Keratinocyte (primary cell): ENCODE data around the gene MST1. TPM values are rescaled to one million over a fixed set of nuclear protein-coding genes. Genes with fewer than 3 reads are reported as not detected.

Experiments
- DNase-seq: peaks from one replicate; pipeline ENCODE4 v3.0.0-alpha.2; 2011; ENCODE audit warnings: low read depth, missing footprints, low spot score
- FAIRE-seq: peaks from 2 replicates; lab custom pipeline; 2011; peaks lifted over from hg19 to GRCh38; lab: Jason Lieb, UNC
- H2AFZ ChIP-seq: 2 replicates; pipeline ENCODE4 v1.6.0; 2012; ENCODE audit warnings: low read length, control low read depth, inconsistent platforms; ENCODE audit not compliant: control insufficient read depth
- H3K27ac ChIP-seq: 2 replicates; pipeline ENCODE4 v1.5.1; 2011; ENCODE audit warnings: low read length; ENCODE audit not compliant: control insufficient read depth, insufficient read depth
- H3K27me3 ChIP-seq: 3 replicates; pipeline ENCODE4 v1.6.0; 2011; ENCODE audit warnings: low read length; ENCODE audit not compliant: control insufficient read depth, insufficient read depth; ENCODE audit errors: extremely low read depth
- H3K36me3 ChIP-seq, 2 experiments: 2 replicates in 1 of 2; 3 replicates in 1 of 2; pipeline ENCODE4 v1.5.1; 2011; ENCODE audit warnings: low read length in 2 of 2, mild to moderate bottlenecking in 1 of 2; ENCODE audit not compliant: control insufficient read depth in 2 of 2, insufficient read depth in 2 of 2; ENCODE audit errors: extremely low read depth in 1 of 2
- H3K4me1 ChIP-seq: 3 replicates; pipeline ENCODE4 v1.5.1; 2011; ENCODE audit warnings: low read length; ENCODE audit not compliant: control insufficient read depth, insufficient read depth; ENCODE audit errors: extremely low read depth
- H3K4me2 ChIP-seq: 3 replicates; pipeline ENCODE4 v1.6.0; 2011; ENCODE audit warnings: low read depth, low read length; ENCODE audit not compliant: control insufficient read depth, insufficient read depth; ENCODE audit errors: extremely low read depth
- H3K4me3 ChIP-seq, 3 experiments: fragments of 200-600 bp in 1 of 3; sonication (generic) in 1 of 3; 2 replicates in 2 of 3; 3 replicates in 1 of 3; pipeline ENCODE4 v1.5.1; 2011 to 2016; ENCODE audit warnings: low read length in 3 of 3, mild to moderate bottlenecking in 3 of 3, control low read depth in 2 of 3, inconsistent platforms in 1 of 3, low read depth in 1 of 3, mixed read lengths in 1 of 3, mixed run types in 1 of 3, moderate library complexity in 1 of 3; ENCODE audit not compliant: control insufficient read depth in 2 of 3, insufficient read depth in 2 of 3; ENCODE audit errors: extremely low read depth in 1 of 3
- H3K79me2 ChIP-seq: 2 replicates; pipeline ENCODE4 v1.6.0; 2012; ENCODE audit warnings: low read length; ENCODE audit not compliant: control insufficient read depth, insufficient read depth
- H3K9ac ChIP-seq: 3 replicates; pipeline ENCODE4 v1.6.0; 2011; ENCODE audit warnings: low read length; ENCODE audit not compliant: control insufficient read depth, insufficient read depth; ENCODE audit errors: extremely low read depth
- H3K9me1 ChIP-seq: 3 replicates; pipeline ENCODE4 v1.6.0; 2011; ENCODE audit warnings: low read length; ENCODE audit not compliant: control insufficient read depth, insufficient read depth; ENCODE audit errors: extremely low read depth
- H3K9me3 ChIP-seq: 2 replicates; pipeline ENCODE4 v1.5.1; 2012; ENCODE audit warnings: low read depth, low read length; ENCODE audit not compliant: control insufficient read depth
- H4K20me1 ChIP-seq: 3 replicates; pipeline ENCODE4 v1.6.0; 2011; ENCODE audit warnings: low read length; ENCODE audit not compliant: control insufficient read depth, insufficient read depth; ENCODE audit errors: extremely low read depth
- EZH2 ChIP-seq: IDR thresholded peaks from one replicate; pipeline ENCODE4 v1.6.1; 2012; ENCODE audit warnings: inconsistent platforms, mild to moderate bottlenecking, low read length, moderate library complexity
- dilution Hi-C: fragments of 300-500 bp; cut with MboI; formaldehyde crosslinking; loops from one replicate; pipeline ENCODE4 v1.7.0; 2020; ENCODE audit warnings: low sequenced_read_pairs; ENCODE audit not compliant: extremely low pct_ligation_motif_present
- polyA plus RNA-seq, 5 experiments: library from polyadenylated mRNA; depleted of rRNA in 3 of 5; stranded (reverse) in 3 of 5; stranded (forward) in 1 of 5; unstranded in 1 of 5; fragments of >200 nt; gene quantifications; 1 replicate in 1 of 5; 2 replicates in 3 of 5; 3 replicates in 1 of 5; pipeline versions ENCODE4 v1.2.1 to v1.2.3, GENCODE V29; 2011 to 2012; ENCODE audit warnings: missing spikeins in 2 of 5, low read depth in 1 of 5, low replicate concordance in 1 of 5
- TF ChIP-seq, protein P1 (sequence below), 3 experiments: IDR thresholded peaks in 1 of 3; conservative IDR thresholded peaks in 1 of 3; optimal IDR thresholded peaks in 1 of 3; 2 replicates in 2 of 3; 3 replicates in 1 of 3; pipeline versions ENCODE3 to v1.5.1; 2011; ENCODE audit warnings: low read length in 3 of 3, mild to moderate bottlenecking in 3 of 3, moderate library complexity in 2 of 3, control low read depth in 1 of 3, inconsistent platforms in 1 of 3; ENCODE audit not compliant: insufficient read depth in 2 of 3; ENCODE audit errors: extremely low read depth in 1 of 3

Gene MST1
- polyA plus RNA-seq, 1 donor (not counting 4 experiments of a cell fraction or from before 2014, with no cell fraction given), result 5.2 TPM

DNA sequence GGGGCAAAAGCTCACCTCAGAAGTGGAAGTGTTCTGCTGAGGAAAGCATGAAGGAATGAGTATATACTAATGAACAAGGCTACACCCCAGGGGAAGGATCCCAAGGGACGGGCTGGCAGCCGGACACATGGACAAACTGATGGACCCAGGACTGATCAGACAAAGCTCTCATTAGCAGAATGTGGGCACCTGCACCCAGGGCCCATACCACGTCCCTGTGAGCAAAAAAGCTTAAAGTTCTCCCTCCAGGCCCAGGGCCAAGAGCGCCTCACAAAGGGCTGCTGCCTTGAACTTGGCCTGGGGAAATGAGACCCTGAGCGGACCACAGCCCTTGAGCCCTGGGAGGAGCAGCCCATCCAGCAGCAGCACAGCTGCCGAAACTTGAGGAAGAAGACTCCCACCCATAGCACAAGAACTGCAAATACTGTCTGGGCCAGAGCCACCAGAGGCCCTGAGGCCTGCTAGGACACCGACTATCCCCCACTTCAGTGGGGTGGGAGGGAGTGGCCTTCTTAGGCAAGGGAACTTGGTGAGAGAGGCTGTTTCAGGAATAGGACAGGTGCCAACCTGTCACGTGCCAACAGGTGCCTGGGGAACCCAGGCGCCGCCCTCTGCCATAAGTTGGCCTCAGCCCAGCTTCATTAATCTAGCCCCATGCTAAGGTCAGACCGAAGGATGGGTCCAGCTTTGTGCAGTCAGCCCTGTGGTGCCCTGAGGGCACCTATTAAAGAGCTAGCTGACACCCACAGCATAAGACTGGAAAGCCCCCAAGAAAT, 36.8 kb upstream of the MST1 start:
- no peak for FAIRE-seq
- H3K9ac ChIP-seq, result no peak overlapping the region
- no peaks in the 10 kb centered on the region for H3K9me1 ChIP-seq
- peaks cover 11% of the 10 kb centered on the region for H3K4me1 ChIP-seq
- DNase-seq, result no peak
- peaks cover 17% of the 10 kb centered on the region for H3K79me2 ChIP-seq
- H3K27ac ChIP-seq, result no peak overlapping the region
- H3K27me3 ChIP-seq, result no peaks in the 10 kb centered on the region
- dilution Hi-C loops, result loop anchor here (25.0 kb wide), 1 partner anchor 136 kb away; the partner anchor contains the start of genes CAMKV and TRAIP
- H3K9me3 ChIP-seq, result no peaks in the 10 kb centered on the region
- no peak overlapping the region for H3K4me3 ChIP-seq
- H3K36me3 ChIP-seq, result peaks cover 14 to 24% of the 10 kb centered on the region in 2 experiments
- no peak overlapping the region for H3K4me2 ChIP-seq
- no peak overlapping the region for H2AFZ ChIP-seq
- TF ChIP-seq, protein P1, sequence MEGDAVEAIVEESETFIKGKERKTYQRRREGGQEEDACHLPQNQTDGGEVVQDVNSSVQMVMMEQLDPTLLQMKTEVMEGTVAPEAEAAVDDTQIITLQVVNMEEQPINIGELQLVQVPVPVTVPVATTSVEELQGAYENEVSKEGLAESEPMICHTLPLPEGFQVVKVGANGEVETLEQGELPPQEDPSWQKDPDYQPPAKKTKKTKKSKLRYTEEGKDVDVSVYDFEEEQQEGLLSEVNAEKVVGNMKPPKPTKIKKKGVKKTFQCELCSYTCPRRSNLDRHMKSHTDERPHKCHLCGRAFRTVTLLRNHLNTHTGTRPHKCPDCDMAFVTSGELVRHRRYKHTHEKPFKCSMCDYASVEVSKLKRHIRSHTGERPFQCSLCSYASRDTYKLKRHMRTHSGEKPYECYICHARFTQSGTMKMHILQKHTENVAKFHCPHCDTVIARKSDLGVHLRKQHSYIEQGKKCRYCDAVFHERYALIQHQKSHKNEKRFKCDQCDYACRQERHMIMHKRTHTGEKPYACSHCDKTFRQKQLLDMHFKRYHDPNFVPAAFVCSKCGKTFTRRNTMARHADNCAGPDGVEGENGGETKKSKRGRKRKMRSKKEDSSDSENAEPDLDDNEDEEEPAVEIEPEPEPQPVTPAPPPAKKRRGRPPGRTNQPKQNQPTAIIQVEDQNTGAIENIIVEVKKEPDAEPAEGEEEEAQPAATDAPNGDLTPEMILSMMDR (optimal IDR thresholded peaks at IDR 0.05 in 1 of 3, IDR thresholded peaks at IDR 0.05 in 1 of 3, conservative IDR thresholded peaks at IDR 0.05 in 1 of 3; ENCODE audit: extremely low read depth in 1 of 3, insufficient read depth in 2 of 3, low read length in 3 of 3), result no peak
- no peak for TF ChIP-seq EZH2
- H4K20me1 ChIP-seq, result no peaks in the 10 kb centered on the region

DNA sequence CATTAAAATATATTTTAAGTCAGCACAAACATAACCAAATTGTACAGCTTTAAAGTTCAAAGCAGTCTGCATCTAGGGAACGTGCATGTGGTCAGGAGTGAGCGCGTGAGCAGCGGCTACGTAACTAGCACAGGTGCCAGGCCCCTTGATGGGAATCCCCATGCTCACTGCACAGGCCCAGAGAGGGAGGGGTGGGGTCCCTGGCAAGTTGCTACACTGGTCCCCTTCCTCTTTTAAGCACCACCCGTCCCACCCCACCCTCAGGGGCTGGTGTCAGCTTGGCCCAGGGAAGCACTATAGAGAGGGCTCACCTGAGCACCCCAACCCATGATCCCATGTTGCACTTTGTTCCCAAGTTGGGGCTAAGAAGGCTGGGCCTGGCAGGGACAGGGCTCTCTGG, 35.3 kb upstream of the MST1 start:
- Histone ChIP-seq H3K4me2 (peak overlapping the region; percentile 95), H3K4me3 (peak overlapping the region; percentile 55 to 99 (median 96)), H2AFZ (no peak overlapping the region), H3K4me1 (peaks cover 13% of the 10 kb centered on the region), H3K9ac (peak overlapping the region; percentile 99), H3K27ac (peak overlapping the region; percentile 93), H3K9me1 (no peaks in the 10 kb centered on the region), H3K79me2 (peaks cover 17% of the 10 kb centered on the region), H4K20me1 (peaks cover 6% of the 10 kb centered on the region), H3K9me3 (no peaks in the 10 kb centered on the region), H3K36me3 (peaks cover 21 to 30% of the 10 kb centered on the region in 2 experiments), H3K27me3 (no peaks in the 10 kb centered on the region)
- dilution Hi-C loops, result no loop called here
- DNase-seq (no peak), FAIRE-seq (no peak)
- TF ChIP-seq, protein P1 (optimal IDR thresholded peaks at IDR 0.05 in 1 of 3, IDR thresholded peaks at IDR 0.05 in 1 of 3, conservative IDR thresholded peaks at IDR 0.05 in 1 of 3; ENCODE audit: extremely low read depth in 1 of 3, insufficient read depth in 2 of 3, low read length in 3 of 3), result no peak
- TF ChIP-seq EZH2, result no peak
